ENCODE data around the gene WNT8B. TPM values are rescaled to one million over a fixed set of nuclear protein-coding genes. Genes with fewer than 3 reads are reported as not detected.
A peak's percentile ranks its signal among the peaks of the same experiment; 100 is the strongest.

Gene WNT8B
- total and polyA plus RNA-seq, 10 of the 15 experiments (the other 5 are each of a cell fraction or from before 2014, with no cell fraction given) = not detected

DNA sequence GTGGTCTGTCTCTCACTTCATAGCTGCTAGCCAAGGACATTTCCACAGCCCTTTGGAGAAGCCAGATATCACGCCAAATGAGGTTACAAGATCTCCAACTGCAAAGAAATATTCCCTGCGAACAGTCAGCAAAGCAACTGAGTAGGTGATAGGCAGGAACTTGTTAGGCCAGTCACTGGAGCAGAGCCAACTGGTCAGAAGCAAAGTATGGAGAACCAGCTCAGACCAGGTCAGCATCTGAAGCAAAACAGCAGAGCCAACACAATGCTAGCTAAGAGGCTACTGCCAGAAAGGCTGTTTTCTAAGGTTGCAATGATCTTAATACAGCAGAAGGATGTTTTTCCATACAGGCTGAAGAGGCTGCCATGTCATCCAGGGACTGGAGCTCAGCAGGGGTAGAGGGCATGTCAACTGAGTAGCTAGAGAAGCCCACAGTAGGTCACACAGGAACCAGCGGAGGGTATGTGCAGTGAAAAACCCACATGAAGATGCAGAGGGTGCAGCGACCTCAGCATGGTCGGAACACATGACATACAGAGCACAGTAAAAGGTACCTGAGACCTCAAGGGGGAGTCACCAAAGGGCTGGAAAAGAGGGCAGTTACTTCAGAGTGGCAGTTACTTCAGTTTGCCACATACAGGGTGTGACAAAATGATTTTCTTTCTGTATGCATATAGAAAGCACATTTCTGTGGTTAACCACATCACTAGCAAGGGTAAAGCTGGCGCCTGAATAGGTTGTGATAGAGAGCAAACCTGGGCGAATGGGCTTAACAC, 47.9 kb downstream of the WNT8B start:
- Histone ChIP-seq H3K36me3 (ENCODE audit: control insufficient read depth in 2 of 2, insufficient read depth in 2 of 2, low read length in 1 of 2) (peaks cover 0 to 5% of the 10 kb centered on the region in 2 experiments), H3K4me3 (no peak overlapping the region), H2AFZ (ENCODE audit: control insufficient read depth, low read depth, low read length) (no peak overlapping the region), H3K27ac (ENCODE audit: control insufficient read depth, insufficient read depth) (no peak overlapping the region), H3K4me2 (ENCODE audit: control insufficient read depth, insufficient read depth) (0 out of 2 replicates have a peak overlapping the region, but pooled peaks have one; percentile 0), H4K20me1 (ENCODE audit: control insufficient read depth, insufficient read depth) (0 out of 2 replicates have a peak, but pooled peaks cover 3% of the 10 kb centered on the region), H3K9ac (ENCODE audit: control insufficient read depth, insufficient read depth, low read length) (no peak overlapping the region), H3K9me3 (replicated peaks; ENCODE audit: control insufficient read depth, insufficient read depth, low read length) (no peaks in the 10 kb centered on the region), H3K27me3 (replicated peaks in 1 of 2; ENCODE audit: control insufficient read depth in 2 of 2, insufficient read depth in 2 of 2, low read length in 1 of 2) (no peaks in the 10 kb centered on the region), H3K79me2 (ENCODE audit: control insufficient read depth, insufficient read depth, low read length) (no peaks in the 10 kb centered on the region), H3K4me1 (ENCODE audit: control insufficient read depth, insufficient read depth, low read length) (peaks cover 8% of the 10 kb centered on the region; the same call in 1 of the 2 replicates)
- RAD21 ChIA-PET (ENCODE audit: unreplicated experiment) = no interaction called here
- TF ChIP-seq BHLHE40 (IDR thresholded peaks at IDR 0.05; ENCODE audit: borderline replicate concordance in 1 of 2, low read depth in 2 of 2, low read length in 1 of 2) (0 out of 4 replicates have a peak, but pooled peaks of 1 of the 2 experiments have one; percentile 13), JUND (IDR thresholded peaks at IDR 0.05; ENCODE audit: low read depth, low read length) (no peak), RUNX3 (IDR thresholded peaks at IDR 0.05; ENCODE audit: low read length) (peak; percentile 70)
- TF ChIP-seq, protein P1, sequence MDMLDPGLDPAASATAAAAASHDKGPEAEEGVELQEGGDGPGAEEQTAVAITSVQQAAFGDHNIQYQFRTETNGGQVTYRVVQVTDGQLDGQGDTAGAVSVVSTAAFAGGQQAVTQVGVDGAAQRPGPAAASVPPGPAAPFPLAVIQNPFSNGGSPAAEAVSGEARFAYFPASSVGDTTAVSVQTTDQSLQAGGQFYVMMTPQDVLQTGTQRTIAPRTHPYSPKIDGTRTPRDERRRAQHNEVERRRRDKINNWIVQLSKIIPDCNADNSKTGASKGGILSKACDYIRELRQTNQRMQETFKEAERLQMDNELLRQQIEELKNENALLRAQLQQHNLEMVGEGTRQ (IDR thresholded peaks at IDR 0.05; ENCODE audit: borderline replicate concordance, low read depth, low read length) = no peak
- no peak for DNase-seq (ENCODE audit: low read depth, low spot score)
- FAIRE-seq = no peak
- 72% methylated on average over 7 of the region's 7 CpGs for WGBS (ENCODE audit: insufficient coverage, insufficient replicate concordance, low lambda C conversion rate, missing lambda C conversion rate)
- CTCF ChIA-PET = interaction anchor here (0.8 to 4.6 kb wide), 12 partner anchors 7 to 378 kb away, joined by 3 to 40 read pairs (median 4); partner anchors contain the start of gene HIF1AN
- POLR2A ChIA-PET = no interaction called here
- intact Hi-C loops (cut with micrococcal nuclease; ENCODE audit: unreplicated experiment) = loop anchor here (5.0 kb wide), 1 partner anchor 663 kb away; no protein-coding TSS in a partner anchor
- BruUV-seq (replicated peaks) = no TSS peak
- SMC1A ChIA-PET (ENCODE audit: uncharacterized antibody, unreplicated experiment) = interaction anchor here (0.8 to 2.6 kb wide), 5 partner anchors 8 to 167 kb away, joined by 3 to 10 read pairs (median 3); no protein-coding TSS in a partner anchor
- ATAC-seq = peak; percentile 89
- in situ Hi-C loops (cut with MboI) = no loop called here

Data from GM12878 (cell line).